ENCODE results near the gene CYP39A1. TPM values are rescaled to one million over a fixed set of nuclear protein-coding genes. Genes with fewer than 3 reads are reported as not detected.
A peak's percentile ranks its signal among the peaks of the same experiment; 100 is the strongest.

Gene CYP39A1
- total RNA-seq, 1 experiment from 2014 or later, result 0.94 TPM

DNA sequence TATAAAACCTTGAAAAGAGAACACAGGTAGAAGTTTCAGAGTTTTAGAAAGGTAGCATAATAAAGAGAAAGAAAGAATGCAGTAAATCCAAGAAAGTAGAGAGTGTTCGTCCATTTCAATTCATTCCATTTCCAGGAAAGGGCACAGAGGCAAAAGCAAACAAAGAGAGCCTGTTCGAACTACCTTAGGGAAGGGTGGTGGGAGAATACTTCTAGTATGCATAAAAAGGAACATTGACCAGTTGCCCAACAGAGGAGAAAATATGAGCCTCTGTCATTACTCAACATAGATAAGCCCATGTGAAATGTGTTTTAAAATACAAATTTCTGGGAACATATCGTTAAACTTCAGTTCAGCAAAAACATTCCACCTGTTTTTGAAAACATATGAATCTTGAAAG is 60.6 kb downstream of the CYP39A1 start:
- DNase-seq (ENCODE audit: low spot score), result no peak

DNA sequence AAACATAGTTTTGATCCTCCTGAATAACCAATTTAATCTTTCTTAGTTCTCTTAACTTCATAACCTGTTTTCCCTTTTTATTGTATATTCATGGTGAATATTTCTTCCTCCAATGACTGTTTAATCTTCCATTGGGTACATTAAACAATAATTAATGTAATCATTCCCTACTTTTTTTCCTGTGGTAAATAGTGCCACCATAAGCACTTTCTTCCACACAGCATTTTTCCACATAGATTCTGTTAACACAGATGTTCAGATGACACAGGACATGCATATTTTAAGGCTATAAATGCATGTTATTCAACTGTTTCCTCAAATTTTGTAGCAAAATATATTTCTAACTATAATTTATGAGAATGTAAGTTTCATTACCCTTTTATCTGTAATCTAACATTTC is 61.9 kb downstream of the CYP39A1 start:
- no peak for DNase-seq (ENCODE audit: low spot score)

DNA sequence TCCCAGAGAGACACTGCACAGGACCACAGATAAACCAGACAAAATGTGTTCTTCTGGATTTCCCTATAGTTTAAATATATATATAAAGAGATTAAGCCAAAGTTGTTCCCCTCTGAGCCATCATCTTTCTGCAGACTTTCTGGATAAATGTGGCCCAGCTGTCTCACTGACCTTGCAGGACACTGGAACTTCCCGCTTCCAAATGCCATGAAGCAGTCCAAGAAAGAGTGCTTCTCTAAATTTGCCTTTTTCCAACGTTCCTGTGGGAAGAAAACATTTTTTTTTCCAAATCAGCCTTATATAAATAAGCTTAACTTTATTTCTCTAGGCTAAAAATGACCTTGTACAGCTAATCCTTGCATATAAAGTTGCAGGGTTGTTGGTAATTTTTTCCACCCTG is 65.7 kb downstream of the CYP39A1 start:
- no peak for DNase-seq (ENCODE audit: low spot score)

DNA sequence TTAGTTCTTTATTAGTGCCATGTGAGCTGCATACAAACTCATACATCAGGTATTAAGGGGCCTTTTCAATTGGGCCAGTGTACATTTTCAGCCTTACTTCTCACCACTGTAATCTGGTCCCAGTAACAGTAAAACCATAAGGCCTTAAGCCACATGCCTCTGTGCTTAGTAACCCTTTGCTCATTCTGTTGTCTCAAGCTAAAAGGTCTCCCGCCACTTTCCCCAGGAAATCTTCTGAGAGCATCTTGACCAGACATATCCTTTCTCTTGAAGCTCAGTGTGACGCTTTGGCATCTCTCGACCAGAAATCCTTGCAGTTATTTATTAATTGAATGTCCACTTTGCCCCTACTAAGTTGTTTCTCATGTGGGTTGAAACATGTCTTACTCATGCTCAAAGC is 68.0 kb downstream of the CYP39A1 start:
- DNase-seq (ENCODE audit: low spot score), result no peak

DNA sequence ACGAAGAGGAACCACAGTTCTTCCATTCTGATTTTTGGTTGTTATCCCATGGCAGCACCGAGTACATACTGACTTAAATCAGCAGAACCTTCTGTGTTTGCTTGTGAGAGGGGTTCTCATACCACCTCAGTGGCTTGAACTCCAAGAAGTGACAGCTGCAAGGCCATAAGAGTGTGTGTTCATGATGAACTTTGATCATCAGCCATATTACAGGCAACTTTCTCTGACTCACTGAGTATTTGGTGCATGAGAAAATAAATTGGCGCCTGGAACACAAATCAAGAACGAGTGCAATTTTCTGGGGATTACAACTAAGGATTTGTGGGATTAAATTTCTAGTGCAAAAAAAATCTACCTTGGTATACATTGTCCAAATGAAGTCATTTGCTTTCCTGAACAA is 68.9 kb downstream of the CYP39A1 start:
- DNase-seq (ENCODE audit: low spot score), result peak; percentile 5

DNA sequence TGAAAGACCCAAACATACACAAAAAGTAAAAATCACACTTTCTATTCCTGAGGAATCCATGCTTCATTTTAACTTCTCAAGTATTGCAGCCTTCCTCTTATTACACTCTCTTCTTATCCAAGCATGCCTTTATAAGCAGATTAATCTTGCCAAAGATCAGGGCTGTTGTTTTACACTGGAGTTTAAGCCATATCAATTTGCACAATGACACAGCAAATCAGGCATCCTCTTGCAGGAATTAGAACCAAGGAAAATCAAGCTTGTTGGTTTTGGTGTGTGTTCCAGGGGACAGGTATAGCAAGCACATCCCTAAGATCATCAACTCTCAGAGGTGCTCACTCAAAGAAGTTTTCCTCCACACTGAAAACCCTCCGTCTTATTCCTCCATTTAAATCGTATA is 69.5 kb downstream of the CYP39A1 start:
- DNase-seq (ENCODE audit: low spot score), result no peak

DNA sequence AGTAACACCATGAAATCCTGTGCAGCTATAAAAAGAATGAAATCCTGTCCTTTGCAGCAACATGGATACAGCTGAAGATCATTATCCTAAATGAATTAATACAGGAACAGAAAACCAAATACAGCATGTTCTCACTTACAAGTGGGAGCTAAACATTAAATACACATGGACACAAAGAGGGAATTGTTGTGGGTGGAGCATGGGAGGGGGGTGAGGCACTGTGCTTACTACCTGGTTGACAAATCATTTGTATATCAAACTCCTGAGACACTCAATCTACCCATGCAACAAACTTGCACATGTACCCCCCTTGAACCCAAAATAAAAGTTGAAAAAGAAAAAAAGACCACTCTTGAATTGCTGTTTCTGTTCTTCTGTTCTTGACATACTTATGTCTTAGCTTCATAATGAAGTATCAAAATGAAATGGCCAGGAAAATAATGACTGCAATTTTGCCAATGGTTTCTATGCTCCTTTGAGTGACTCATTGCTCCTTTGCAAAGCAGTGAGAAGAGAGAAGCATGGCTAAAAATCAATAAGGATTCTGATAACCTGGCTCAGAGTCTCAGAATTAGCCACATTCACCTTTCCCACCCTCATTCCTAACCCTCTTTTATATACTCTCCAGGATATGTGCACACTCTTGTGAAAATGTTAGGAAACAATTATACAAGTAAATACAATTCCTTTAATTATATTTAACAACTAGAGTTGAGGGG is 71.0 kb downstream of the CYP39A1 start:
- DNase-seq (ENCODE audit: low spot score), result peak; percentile 52

DNA sequence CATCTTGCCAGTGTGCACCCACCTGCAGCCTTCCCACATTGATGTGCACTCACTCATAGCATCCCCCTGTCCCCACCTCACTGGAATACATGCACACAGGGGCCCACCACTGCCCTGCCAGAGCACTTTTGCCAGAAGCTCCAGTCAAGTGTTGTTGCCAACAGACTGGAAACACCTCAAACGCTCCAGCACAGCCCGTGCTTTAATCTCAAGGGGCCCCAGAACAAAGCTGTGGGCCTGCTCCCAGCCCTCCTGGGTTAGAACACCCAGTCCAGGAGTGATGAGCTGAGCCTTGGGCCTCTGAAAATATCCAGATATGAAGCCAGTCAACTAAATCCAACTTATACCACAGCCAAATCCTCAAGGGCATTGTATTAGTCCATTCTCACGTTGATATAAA is 77.1 kb downstream of the CYP39A1 start:
- no peak for DNase-seq (ENCODE audit: low spot score)

DNA sequence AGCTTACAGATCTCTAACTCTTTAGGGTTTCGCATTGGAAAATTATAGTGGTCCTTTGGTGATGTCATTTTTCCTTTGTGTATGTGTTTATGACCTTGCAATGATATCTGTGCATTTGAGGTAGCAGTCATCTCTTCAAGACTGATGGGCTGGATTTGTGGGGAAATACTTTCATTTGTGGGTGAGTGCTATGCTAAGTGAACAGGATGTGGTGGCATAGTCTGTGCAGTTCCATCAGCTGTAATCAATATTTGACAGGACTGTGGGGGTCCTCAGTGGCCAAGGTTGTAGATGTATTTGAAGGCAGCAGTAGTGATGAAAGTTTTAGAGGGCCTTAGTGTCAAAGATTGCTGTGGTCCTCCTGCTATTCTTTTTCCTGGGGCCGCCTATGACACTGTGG is 79.5 kb downstream of the CYP39A1 start:
- no peak for DNase-seq (ENCODE audit: low spot score)

DNA sequence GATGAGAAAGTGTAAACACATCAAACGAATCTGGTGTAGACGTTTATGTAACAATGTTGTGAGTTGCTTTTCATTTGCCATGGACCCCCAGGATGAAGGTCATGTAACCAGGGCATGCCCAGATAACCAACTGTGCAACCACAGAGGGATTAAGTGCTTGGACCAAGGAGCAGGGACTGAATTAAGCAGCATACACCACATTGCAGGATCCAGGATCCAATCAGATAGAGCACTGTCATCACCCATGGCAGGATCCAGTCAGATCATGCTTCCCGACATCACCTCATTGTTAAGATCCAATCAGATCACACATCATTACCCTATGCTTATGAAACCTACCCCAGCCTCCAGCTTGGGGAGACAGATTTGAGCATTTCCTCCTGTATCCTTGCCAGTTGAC is 87.1 kb downstream of the CYP39A1 start:
- DNase-seq (ENCODE audit: low spot score), result no peak

DNA sequence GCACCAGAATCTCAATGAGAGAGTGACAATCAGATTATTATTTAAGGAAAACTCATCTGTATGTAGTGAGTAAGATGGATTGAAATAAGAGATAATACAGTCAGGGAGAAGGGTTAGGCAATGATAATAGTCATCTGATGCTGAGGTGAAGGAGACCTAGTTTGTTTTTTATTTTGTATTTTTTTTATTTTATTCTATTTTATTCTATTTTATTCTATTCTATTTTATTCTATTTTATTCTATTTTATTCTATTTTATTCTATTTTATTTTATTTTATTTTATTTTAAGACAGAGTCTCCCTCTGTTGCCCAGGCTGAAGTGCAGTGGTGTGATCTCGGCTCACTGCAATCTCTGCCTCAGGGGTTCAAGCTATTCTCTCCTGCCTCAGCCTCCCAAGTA is 88.7 kb downstream of the CYP39A1 start:
- DNase-seq (ENCODE audit: low spot score), result no peak

DNA sequence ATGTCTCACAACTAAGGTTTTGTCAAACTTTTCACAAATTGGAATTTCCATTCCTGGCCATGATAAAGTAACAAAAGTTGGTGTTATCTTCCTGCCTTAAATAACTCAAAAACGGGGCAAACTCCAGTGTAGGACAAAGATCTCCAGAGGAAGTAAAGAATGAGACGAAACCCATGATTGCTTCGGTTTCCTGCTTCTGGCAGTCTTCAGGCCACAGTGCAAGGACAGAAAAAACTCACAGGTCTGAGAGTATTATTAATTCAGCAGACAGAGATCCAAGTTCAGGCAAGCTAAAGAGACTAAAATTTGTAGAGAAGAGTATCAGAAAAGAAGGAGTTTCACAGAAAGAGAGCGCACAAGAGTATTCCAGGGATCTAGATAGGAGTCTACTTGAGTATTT is 96.6 kb downstream of the CYP39A1 start:
- no peak for DNase-seq (ENCODE audit: low spot score)

DNA sequence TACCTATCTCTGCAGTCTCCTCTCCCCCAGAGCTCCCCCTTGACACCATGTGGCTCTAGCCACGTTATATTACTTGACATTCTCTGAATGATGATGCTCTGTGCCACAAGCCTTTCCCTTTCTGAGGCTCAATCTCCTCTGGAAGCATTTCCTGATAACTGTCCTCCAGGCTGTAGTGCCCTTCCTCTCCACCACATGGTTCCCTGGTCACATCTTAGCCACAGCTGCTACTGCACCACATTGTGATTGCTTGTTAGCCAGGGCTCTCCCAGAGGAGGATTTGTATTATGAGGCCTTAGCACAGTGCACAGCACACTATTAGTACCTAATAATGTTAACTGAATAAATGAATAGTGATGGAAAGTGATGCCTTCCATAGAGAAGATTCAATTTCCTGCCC is 97.5 kb downstream of the CYP39A1 start:
- DNase-seq (ENCODE audit: low spot score), result no peak

DNA sequence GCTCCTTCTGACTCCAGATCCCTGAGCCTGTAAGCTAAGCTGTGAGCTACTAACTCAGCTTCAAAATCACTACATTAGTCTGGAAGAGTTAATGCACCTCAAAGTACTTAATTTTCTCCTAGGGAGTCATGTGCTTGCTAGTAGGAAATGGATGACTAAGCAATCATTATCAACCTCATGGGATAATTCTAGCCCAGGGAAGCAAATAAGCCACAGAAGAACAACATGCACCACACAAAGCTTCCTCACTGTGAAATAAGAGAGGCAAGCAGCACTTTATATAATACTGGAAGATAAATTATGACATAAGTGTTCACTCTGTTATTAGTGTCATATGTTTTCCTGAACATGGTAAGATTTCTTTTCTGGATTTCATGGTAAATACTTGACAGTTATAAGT is 103.5 kb downstream of the CYP39A1 start:
- no peak for DNase-seq (ENCODE audit: low spot score)

DNA sequence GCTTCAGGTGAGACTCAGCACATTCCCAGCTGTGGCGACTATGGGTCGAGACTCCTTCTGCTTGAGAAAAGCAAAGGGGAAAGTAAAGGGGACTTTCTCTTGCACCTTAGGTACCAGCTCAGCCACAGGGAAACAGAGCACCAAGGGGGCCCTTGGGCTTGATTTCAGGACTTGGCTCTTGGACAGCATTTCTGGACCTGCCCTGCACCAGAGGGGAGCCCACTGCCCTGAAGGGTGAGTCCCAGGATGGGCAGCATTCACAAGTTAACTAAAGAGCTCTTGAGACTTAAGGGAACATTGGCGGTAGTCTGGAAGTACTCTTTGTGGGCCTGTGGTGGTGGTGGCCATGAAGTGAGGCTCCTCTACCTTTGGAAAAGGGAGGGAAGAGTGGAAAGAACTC is 111.1 kb downstream of the CYP39A1 start:
- no peak for DNase-seq (ENCODE audit: low spot score)

DNA sequence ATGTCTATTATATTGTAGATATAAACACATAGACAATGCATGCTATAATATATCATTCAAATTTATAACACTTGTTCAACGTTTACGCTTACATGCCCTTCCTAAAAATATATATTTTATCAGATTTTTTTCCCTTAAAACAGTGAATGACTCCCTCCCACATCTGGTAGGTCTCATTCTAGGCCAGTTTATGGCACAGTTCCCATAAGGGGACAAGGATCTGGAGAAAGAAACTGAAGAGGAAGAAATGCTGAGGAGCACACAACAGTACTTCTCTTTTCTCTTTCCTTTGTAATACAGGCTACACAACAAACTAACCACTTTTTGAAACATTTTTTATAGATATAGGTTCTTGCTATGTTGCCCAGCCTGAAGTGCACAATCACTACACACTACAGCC is 112.8 kb downstream of the CYP39A1 start:
- no peak for DNase-seq (ENCODE audit: low spot score)

DNA sequence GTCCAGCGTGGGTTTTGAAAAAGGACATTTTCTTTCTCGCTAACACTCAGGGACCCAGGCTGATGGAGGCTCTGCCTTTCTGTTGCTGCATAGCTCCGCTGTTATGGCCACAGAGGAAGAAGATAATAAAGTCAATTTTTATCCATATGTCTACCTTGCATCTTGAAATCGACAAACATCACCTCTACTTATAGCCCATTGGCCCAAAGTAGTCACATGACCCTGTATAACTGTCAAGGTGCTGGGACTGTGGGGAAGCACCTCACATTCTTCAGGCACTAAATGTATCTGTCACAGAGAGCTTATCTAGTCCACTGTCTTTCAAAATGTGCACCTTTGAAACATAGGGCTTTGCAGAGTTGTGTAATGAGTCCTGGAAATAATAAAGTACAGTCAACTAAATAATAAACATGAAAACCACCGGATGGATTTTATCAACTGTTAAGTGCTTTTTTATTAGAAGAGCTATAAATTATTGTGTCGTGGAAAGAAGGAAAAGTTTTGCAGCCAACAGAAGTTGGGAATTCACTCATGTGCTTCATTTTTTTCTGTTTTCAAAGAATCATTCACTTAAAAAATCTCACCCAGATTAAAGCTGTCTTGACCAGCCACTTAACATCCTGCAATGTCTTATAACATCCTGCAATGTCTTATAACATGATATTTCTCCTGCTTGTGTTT is 113.7 kb downstream of the CYP39A1 start:
- DNase-seq (ENCODE audit: low spot score), result no peak

DNA sequence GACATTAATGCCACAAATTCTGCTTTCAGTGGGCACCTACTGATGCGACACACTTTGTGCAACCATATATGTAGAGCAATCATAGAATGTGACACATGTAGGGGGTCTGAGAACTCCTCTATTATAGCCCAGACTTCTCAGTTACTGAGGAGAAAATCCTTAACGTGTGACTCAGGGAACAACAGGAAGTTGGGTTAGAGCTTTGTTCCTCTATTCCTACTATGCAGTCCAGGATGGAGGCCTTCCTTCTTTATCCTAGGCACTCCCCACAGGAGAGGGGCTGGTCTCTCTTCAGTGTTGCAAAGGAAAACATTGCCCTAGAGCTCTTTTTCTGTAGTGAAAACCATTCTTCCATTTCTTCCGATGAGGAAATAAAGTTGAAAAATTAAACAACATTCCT is 121.7 kb downstream of the CYP39A1 start:
- DNase-seq (ENCODE audit: low spot score), result no peak

DNA sequence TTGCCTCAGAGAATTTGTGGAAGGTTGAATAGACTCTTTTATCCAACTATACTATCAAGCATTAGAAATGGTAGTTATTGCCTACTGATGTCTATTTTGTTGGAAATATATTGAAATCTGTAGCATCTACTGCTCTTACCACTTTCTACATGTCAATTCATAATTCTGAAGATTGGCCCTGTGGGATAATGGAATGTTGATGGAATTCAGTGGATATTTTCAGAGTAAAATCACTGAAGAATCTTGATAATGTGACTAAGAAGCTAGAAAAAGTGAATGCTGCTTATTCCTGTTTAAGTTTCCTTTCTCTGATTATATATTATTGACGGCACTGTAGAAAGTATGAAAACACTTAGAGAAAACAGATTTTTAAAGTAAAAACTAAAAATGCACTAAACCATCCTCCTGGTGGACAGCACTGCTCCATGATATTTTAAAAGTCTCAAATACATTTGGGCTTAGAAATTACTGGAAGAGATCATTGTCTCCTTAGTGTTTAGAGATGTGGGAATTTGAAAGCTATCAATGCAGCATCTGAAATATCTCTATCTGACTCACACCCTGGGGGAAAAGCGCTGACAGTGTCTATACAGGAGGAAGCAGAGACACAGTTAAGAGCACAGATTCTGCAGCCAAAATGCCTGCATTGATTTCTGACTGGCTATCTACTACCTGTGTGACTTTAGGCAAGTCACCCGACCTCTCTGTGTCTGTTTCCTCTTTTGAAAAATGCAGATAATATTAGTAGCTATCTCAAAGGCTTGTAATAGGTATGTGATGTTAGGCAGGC is 123.5 kb downstream of the CYP39A1 start:
- DNase-seq (ENCODE audit: low spot score), result no peak

DNA sequence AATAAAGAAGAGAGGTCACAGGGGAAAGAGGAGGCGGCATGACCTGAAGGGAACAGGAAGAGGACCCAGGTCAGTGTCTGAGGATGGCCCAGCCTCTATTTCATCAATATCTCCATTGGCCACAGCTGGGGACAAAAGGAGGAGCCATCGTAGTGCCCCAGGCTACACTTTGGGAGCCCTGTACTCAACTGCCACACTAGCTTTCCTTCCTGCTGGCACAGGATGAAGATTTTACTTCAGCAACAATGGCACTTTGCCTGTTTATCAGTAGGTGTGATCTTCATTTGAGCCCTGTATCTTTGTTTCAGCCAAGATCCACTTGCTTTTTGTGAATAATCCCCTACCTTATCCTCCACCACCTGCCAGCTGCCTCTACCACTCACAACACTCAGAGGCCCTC is 126.0 kb downstream of the CYP39A1 start:
- DNase-seq (ENCODE audit: low spot score), result no peak

DNA sequence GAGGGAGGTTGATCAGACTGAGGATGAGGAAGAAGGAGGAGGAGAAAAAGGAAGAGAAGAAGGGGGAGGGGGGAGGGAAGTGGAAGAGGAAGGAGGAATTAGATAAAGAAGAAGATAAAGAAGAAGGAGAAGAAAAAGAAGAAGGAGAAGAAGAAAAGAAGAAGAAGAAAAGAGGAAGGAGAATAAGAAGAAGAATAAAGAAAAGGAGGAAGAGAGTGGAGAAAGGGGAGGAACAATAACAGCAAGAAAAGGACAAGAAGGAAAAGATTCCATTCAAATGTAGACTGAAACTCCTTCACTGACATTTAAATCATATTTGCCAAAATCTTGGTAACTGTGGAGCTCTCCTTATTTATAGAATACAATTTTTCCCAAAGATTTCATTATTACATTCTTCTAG is 127.0 kb downstream of the CYP39A1 start:
- no peak for DNase-seq (ENCODE audit: low spot score)

DNA sequence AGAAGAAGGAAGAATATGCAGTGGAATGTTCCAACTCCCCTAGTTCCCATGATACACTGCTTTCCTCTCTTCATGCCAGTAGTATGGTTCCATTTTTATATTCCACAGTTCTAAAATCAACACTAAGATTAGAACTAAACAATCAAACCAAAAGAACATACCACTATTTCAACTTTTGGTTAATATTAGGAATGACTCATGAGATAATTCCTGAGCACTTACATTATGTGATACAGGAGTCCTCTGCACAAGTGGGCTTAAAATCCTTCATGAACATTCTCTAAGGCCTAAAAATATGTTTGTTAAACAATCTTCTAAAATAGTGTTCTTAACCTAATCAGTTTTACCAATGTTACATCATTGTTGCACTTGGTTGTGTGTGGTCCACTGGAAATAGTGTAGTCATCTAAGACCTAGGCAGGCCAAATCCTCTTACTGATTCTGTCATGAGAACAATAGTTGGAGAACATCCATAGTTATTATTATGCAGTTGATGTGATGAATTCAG is 131.1 kb downstream of the CYP39A1 start:
- DNase-seq (ENCODE audit: low spot score), result no peak

DNA sequence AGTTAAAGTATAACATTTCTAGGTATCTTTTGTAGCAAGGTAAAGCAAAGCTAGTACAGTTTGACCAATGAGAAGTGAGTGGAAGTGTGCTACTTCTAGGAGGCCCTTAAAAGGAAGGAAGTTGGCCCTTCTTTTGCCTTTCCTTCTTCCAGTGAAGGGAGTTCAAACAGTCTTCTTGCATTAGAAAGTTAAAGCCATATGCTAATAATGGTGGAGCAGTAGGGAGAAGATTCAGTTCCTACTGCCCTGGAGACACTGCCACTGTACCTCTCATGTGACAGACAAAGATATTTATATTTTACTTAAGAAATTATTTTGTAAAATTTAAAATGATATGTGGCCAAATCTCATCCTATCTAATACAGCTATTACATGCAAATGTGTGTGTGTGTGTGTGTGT is 135.4 kb downstream of the CYP39A1 start:
- DNase-seq (ENCODE audit: low spot score), result no peak
